Naive thymus-derived CD4-positive, alpha-beta T cell (primary cell): ENCODE results near the gene TLE5. TPM values are rescaled to one million over a fixed set of nuclear protein-coding genes. Genes with fewer than 3 reads are reported as not detected.
A peak's percentile ranks its signal among the peaks of the same experiment; 100 is the strongest.

Source experiments
- ATAC-seq: fragments of 150-1000 bp; cut with Tn5 transposase; 2 replicates; pipeline ENCODE4 v1.10.0; 2021; ENCODE audit warnings: mild to moderate bottlenecking, moderate library complexity
- CTCF ChIA-PET: fragments of 350-600 bp; sonication (Branson Sonifier 250); formaldehyde crosslinking; loops from one replicate; lab custom pipeline; 2021; ENCODE audit warnings: antibody characterized with exemption; lab: Charles Lee
- POLR2A ChIA-PET: fragments of 350-600 bp; sonication (Branson Sonifier 250); formaldehyde crosslinking; loops from one replicate; lab custom pipeline; 2021; ENCODE audit warnings: antibody characterized with exemption, inconsistent platforms; lab: Charles Lee
- DNase-seq, 9 donors: peaks; one replicate each; pipeline versions ENCODE4 v3.0.0 to v3.0.0-alpha.2; 2020 to 2022; ENCODE audit warnings: mixed read lengths in 1 of 9
- H3K27ac ChIP-seq: one replicate; pipeline ENCODE4 v1.7.0; 2013; ENCODE audit warnings: mild to moderate bottlenecking, low read depth, low read length, moderate library complexity
- H3K27me3 ChIP-seq, 2 donors: one replicate each; pipeline ENCODE4 v1.7.0; 2013; ENCODE audit warnings: low read length in 2 of 2, mild to moderate bottlenecking in 2 of 2, moderate library complexity in 2 of 2; ENCODE audit not compliant: control insufficient read depth in 2 of 2, insufficient read depth in 2 of 2
- H3K36me3 ChIP-seq, 3 experiments: 1 replicate in 2 of 3; 2 replicates in 1 of 3; pipeline ENCODE4 v1.7.0; 2013; ENCODE audit warnings: low read length in 3 of 3, mild to moderate bottlenecking in 3 of 3, moderate library complexity in 1 of 3; ENCODE audit not compliant: insufficient read depth in 3 of 3, control insufficient read depth in 2 of 3
- H3K4me1 ChIP-seq, 2 donors: one replicate each; pipeline ENCODE4 v1.7.0; 2013; ENCODE audit warnings: low read length in 2 of 2, mild to moderate bottlenecking in 2 of 2, moderate library complexity in 1 of 2; ENCODE audit not compliant: control insufficient read depth in 2 of 2, insufficient read depth in 2 of 2
- H3K4me3 ChIP-seq: 2 replicates; pipeline ENCODE4 v1.7.0; 2013; ENCODE audit warnings: mild to moderate bottlenecking, low read length
- H3K9me3 ChIP-seq, 3 experiments: 1 replicate in 2 of 3; 2 replicates in 1 of 3; pipeline ENCODE4 v1.7.0; 2013; ENCODE audit warnings: low read length in 3 of 3; ENCODE audit not compliant: control insufficient read depth in 2 of 3
- H3K27ac Mint-ChIP-seq, 9 donors: one replicate each; pipeline ENCODE4 v1.8.0; 2020 to 2022; ENCODE audit warnings: mixed read lengths in 9 of 9, mild to moderate bottlenecking in 8 of 9, moderate library complexity in 5 of 9, inconsistent platforms in 2 of 9
- H3K27me3 Mint-ChIP-seq, 5 donors: one replicate each; pipeline ENCODE4 v1.8.0; 2021 to 2022; ENCODE audit warnings: mixed read lengths in 5 of 5, mild to moderate bottlenecking in 1 of 5
- H3K36me3 Mint-ChIP-seq, 5 donors: one replicate each; pipeline ENCODE4 v1.8.0; 2020 to 2022; ENCODE audit warnings: mixed read lengths in 5 of 5, mild to moderate bottlenecking in 3 of 5, inconsistent platforms in 1 of 5
- H3K4me1 Mint-ChIP-seq, 7 donors: one replicate each; pipeline ENCODE4 v1.8.0; 2020 to 2022; ENCODE audit warnings: mixed read lengths in 7 of 7, mild to moderate bottlenecking in 3 of 7, inconsistent platforms in 1 of 7
- H3K4me3 Mint-ChIP-seq, 10 donors: one replicate each; pipeline ENCODE4 v1.8.0; 2020 to 2022; ENCODE audit warnings: mild to moderate bottlenecking in 10 of 10, mixed read lengths in 10 of 10, moderate library complexity in 6 of 10, inconsistent platforms in 2 of 10
- H3K9me3 Mint-ChIP-seq, 11 donors: one replicate each; pipeline ENCODE4 v1.8.0; 2020 to 2022; ENCODE audit warnings: mixed read lengths in 11 of 11, mild to moderate bottlenecking in 4 of 11, inconsistent platforms in 1 of 11, moderate library complexity in 1 of 11
- intact Hi-C, 2 donors: fragments of 100-400 bp; cut with micrococcal nuclease; formaldehyde crosslinking; loops; one replicate each; pipeline ENCODE4 v1.15.1; 2023
- polyA plus RNA-seq, 2 donors: library from polyadenylated mRNA; unstranded; fragments of 300-500 nt; fragmentation: Illumina TruSeq; gene quantifications; one replicate each; pipeline ENCODE4 v1.2.3, GENCODE V29; 2021
- total RNA-seq, 6 experiments: library from RNA in 5 of 6; stranded (reverse) in 5 of 6; gene quantifications; 1 replicate in 5 of 6; 2 replicates in 1 of 6; pipeline ENCODE4 v1.2.3 and lab custom pipeline; 2021 to 2026

TLE5 gene
- total and polyA plus RNA-seq, 7 experiments from 2014 or later, result 643 to 1,102 (median 755) TPM

DNA sequence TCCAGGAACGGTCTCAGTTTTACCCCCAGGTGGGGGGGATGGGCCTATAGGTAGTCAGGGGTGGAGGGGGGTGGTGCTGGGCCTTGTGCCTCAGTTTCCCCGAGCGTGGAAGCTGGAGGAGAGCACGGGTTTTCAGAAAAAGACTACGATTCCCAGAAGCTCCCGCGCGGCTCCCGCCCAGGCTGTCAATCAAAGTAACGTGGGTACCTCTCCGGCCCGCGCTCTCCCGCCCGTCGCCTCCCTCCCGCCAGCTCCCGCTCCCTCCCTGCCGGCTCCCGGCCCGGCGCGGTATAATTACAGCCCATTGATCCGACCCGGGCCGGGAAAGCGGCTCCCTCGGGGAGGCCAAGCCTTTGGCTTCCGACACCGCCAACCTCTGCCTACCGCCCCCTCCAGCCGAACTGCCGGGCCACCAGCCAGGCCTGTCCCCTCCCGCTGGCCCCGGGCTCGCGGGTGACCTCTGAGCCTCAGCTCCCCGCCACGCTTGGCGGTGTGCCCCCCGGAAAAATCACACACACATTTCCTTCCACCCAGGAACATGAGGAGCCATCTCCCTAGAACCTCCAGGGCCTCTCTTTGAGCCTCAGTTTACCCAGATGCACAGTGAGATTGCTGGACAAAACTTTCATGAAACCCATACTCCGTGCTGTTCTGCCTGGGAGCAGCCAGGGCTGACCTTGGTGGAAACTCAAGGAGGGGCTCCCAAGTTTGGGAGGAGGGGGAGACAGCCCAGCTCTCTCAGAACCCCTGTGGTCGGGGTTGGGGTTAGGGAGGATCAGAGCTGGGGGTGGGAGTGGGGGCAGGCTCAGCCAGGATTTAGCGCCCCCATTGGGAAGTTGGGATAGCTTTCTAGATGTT lies 25.9 kb downstream of the TLE5 start:
- peaks cover 0 to 5% (median 0%) of the 10 kb centered on the region in 11 donors for H3K9me3 Mint-ChIP-seq
- intact Hi-C loops, result loop anchor here (1.0 to 5.0 kb wide), 3 partner anchors 8 to 951 kb away; partner anchors contain the start of genes EEF2 (in 1 of the 2) and NCLN (in 1 of the 2)

DNA sequence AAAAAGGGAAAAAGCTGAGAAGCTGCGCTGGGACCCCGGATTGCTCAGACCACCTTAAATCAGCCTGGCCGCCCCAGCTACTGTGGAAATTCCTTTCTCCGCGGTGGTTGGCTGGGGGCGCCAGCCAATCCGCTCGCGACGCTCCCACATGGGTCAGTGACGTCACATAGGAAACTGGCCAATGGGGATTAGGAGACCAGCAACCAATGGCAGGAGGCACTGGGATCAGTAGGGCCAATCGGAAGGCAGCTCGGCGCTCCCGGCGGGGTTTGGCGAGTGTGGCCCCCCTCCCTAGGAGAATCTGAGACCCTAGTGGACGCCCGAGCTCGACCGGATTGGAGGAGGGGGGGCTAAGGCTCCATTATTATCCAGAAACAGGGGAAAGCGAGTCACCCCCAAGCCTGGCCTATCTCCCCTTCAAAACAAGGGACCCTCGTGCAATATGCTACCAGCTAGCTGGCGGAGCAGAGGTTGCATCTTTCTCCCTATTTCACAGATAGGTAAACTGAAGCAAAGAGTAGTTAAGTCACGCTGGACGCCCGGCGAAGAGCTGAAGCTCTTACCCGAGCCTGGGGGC lies 26.7 kb downstream of the TLE5 start:
- H3K27ac ChIP-seq, result peak overlapping the region; percentile 76
- H3K27ac Mint-ChIP-seq, result peak overlapping the region; percentile 92 to 99 (median 98)
- intact Hi-C loops, result loop anchor here (1.0 to 5.0 kb wide), 13 partner anchors 7 to 952 kb away; partner anchors contain the start of genes NCLN (in 2 of the 2), TLE6 (in 2 of the 2), EEF2 (in 1 of the 2) and FZR1 (in 1 of the 2)
- H3K36me3 ChIP-seq, result no peaks in the 10 kb centered on the region
- H3K27me3 Mint-ChIP-seq, result peaks cover 0 to 41% (median 0%) of the 10 kb centered on the region in 5 donors
- H3K4me3 Mint-ChIP-seq, result peak overlapping the region; percentile 88 to 97 (median 94)
- H3K27me3 ChIP-seq, result no peaks in the 10 kb centered on the region
- POLR2A ChIA-PET, result interaction anchor here (0.5 to 9.9 kb wide), 20 partner anchors 8 to 1594 kb away, joined by 3 to 359 read pairs (median 5); partner anchors contain the start of genes TLE5 and TLE6
- CTCF ChIA-PET, result interaction anchor here (0.6 to 2.7 kb wide), 9 partner anchors 8 to 95 kb away, joined by 3 to 18 read pairs (median 5); partner anchors contain the start of gene TLE5
- DNase-seq, result peak; percentile 77 to 97 (median 95)
- H3K36me3 Mint-ChIP-seq, result no peaks in the 10 kb centered on the region
- peaks cover 21 to 44% (median 31%) of the 10 kb centered on the region in 7 donors for H3K4me1 Mint-ChIP-seq
- H3K4me1 ChIP-seq, result peaks cover 11 to 16% of the 10 kb centered on the region in 2 donors
- ATAC-seq, result peak; percentile 95
- peak overlapping the region; percentile 95 for H3K4me3 ChIP-seq
- peaks cover 0 to 5% (median 0%) of the 10 kb centered on the region in 11 donors for H3K9me3 Mint-ChIP-seq
- no peaks in the 10 kb centered on the region for H3K9me3 ChIP-seq

More for the DNA sequence above, 25.9 kb downstream of the TLE5 start:
- CTCF ChIA-PET, result interaction anchor here (0.6 to 2.7 kb wide), 9 partner anchors 9 to 96 kb away, joined by 3 to 18 read pairs (median 5); partner anchors contain the start of gene TLE5
- Histone ChIP-seq H3K27me3 (no peaks in the 10 kb centered on the region), H3K4me3 (peak overlapping the region; percentile 95), H3K36me3 (no peaks in the 10 kb centered on the region), H3K27ac (peak overlapping the region; percentile 76), H3K4me1 (peaks cover 11 to 16% of the 10 kb centered on the region in 2 donors), H3K9me3 (no peaks in the 10 kb centered on the region)
- Mint-ChIP-seq H3K4me3 (peak overlapping the region; percentile 88 to 97 (median 94)), H3K27me3 (peaks cover 0 to 35% (median 0%) of the 10 kb centered on the region in 5 donors), H3K27ac (peak overlapping the region; percentile 92 to 99 (median 98)), H3K4me1 (peaks cover 21 to 40% (median 27%) of the 10 kb centered on the region in 7 donors), H3K36me3 (no peaks in the 10 kb centered on the region)
- DNase-seq (peak; percentile 66 to 87 (median 82)), ATAC-seq (peak; percentile 64)
- POLR2A ChIA-PET, result interaction anchor here (0.5 to 9.9 kb wide), 19 partner anchors 9 to 1594 kb away, joined by 3 to 359 read pairs (median 5); partner anchors contain the start of genes TLE5 and TLE6

DNA sequence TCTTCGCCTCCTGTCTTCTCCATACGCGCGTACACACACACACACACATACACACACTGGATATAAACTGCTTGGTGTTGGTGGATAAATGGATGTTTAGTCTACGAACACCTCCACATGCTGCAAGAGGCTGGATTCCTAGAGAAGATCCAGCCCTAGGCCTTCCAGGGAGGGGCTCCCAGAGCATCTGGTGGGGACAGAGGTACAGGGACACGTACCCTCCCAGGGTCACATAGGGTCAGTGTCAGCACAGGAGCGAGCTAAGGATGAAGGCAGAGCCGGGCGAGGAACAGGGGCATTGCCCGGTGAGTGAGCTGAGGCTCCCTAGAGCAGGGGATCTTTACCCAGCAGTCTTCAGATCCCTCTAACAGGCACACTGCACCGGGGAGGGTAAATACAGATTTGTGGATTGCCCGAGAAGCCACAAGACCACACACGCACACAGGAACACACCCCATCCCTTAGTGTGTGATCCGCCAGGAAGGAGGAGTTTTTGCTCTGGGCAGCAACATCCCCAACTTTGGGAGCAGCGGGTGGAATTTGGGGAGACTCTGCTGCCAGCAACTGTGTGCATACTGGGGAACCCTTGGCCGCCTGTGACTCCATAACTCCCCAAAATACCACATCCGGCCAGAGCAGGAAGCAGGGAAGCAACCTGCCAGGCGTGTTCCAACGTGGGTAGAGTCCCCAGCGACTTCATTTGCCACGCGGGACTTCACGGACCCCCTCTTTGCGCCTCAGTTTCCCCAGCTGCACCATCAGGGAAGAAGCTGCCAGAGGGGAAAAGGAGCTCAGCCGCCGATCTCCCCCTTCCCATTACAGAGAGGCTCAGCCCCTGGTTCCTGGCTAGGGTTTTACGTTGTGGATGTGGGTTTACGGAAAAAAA lies 27.4 kb downstream of the TLE5 start:
- H3K36me3 ChIP-seq, result no peaks in the 10 kb centered on the region
- H3K4me3 ChIP-seq, result peak overlapping the region; percentile 95
- ATAC-seq (no peak), DNase-seq (peak in 5 of 9 donors; percentile 18 to 57 (median 44))
- peak overlapping the region; percentile 76 for H3K27ac ChIP-seq
- H3K4me1 ChIP-seq, result peaks cover 11 to 16% of the 10 kb centered on the region in 2 donors
- Mint-ChIP-seq H3K9me3 (peaks cover 0 to 5% (median 0%) of the 10 kb centered on the region in 11 donors), H3K4me3 (peak overlapping the region; percentile 88 to 97 (median 94)), H3K36me3 (no peaks in the 10 kb centered on the region), H3K27me3 (peaks cover 0 to 49% (median 0%) of the 10 kb centered on the region in 5 donors), H3K4me1 (peaks cover 27 to 50% (median 31%) of the 10 kb centered on the region in 7 donors), H3K27ac (peak overlapping the region; percentile 92 to 99 (median 98))
- no peaks in the 10 kb centered on the region for H3K9me3 ChIP-seq
- H3K27me3 ChIP-seq, result no peaks in the 10 kb centered on the region
- intact Hi-C loops, result loop anchor here (1.0 to 5.0 kb wide), 12 partner anchors 12 to 952 kb away; partner anchors contain the start of genes NCLN (in 2 of the 2), TLE6 (in 2 of the 2), EEF2 (in 1 of the 2) and FZR1 (in 1 of the 2)
- CTCF ChIA-PET, result interaction anchor here (0.8 to 2.7 kb wide), 8 partner anchors 8 to 84 kb away, joined by 3 to 18 read pairs (median 6); partner anchors contain the start of gene TLE5
- POLR2A ChIA-PET, result interaction anchor here (0.8 to 9.9 kb wide), 11 partner anchors 9 to 150 kb away, joined by 3 to 359 read pairs (median 6); partner anchors contain the start of genes TLE5 and TLE6

DNA sequence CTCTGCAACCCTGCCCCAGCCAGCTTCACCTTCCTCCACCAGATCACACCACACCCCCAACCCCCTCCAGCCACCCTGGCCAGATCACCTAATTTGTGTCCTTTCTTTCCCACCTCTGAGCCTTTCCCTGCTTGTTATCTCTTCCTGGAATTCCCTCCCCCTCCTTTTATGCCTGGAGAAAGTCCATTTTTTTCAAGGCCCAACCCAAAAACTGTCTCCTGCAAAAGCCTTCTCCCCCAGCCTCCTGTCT lies 28.0 kb downstream of the TLE5 start:
- peaks cover 0 to 54% (median 0%) of the 10 kb centered on the region in 5 donors for H3K27me3 Mint-ChIP-seq
- Histone ChIP-seq H3K27ac (peak overlapping the region; percentile 76), H3K4me3 (no peak overlapping the region), H3K36me3 (no peaks in the 10 kb centered on the region), H3K4me1 (peaks cover 14 to 16% of the 10 kb centered on the region in 2 donors), H3K27me3 (no peaks in the 10 kb centered on the region), H3K9me3 (no peaks in the 10 kb centered on the region)
- peak overlapping the region in 9 of 10 donors; percentile 44 to 97 (median 91) for H3K4me3 Mint-ChIP-seq
- peaks cover 27 to 49% (median 35%) of the 10 kb centered on the region in 7 donors for H3K4me1 Mint-ChIP-seq
- H3K27ac Mint-ChIP-seq, result peak overlapping the region in 5 of 9 donors; percentile 13 to 96 (median 95)
- no peak for ATAC-seq
- H3K9me3 Mint-ChIP-seq, result peaks cover 0 to 5% (median 0%) of the 10 kb centered on the region in 11 donors
- ChIA-PET POLR2A (interaction anchor here (4.7 to 9.9 kb wide), 2 partner anchors 12 to 23 kb away, joined by 43 to 359 read pairs; partner anchors contain the start of gene TLE5), CTCF (no interaction called here)
- no peaks in the 10 kb centered on the region for H3K36me3 Mint-ChIP-seq
- no peak for DNase-seq
- intact Hi-C loops, result loop anchor here (2.0 kb wide), 3 partner anchors 18 to 60 kb away; partner anchors contain the start of genes GNA11 (in 1 of the 2) and TLE6 (in 1 of the 2)

DNA sequence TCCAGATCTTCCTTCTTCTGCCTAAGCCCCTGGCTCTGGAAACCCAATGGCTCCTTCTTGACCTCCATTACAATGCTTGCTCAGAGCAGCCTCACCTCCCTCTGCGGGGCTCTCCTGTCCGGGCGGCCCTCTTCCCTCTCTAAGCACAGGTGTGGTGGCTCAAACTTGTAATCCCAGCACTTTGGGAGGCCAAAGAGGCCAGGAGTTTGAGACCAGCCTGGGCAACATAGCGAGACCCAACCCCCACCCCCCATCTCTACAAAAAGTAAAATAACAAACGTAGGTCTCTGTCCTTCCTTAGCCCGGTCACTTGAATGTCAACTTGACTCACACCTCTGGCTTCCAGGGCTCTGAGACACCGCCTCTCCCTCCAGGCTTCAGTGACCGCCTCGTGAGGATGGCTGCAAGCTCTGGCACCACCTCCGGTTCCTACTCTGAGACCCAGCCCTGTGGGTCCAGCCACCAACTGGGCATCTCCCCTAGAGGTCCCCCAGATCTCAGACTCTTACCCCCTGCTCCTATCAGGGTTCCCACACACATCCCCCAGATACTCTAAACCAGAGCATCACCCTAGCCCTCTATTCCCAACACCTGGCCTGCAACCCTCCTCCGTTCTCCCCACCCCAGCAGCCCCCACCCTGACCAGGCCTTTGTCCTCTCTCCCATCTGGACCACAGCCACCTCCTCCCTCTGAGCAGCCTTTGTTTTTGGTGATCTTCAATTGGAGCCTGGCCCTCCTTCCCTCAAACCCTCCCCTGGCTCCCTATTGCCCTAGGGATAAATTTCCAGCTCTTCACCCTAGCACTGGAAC lies 28.5 kb downstream of the TLE5 start:
- Histone ChIP-seq H3K9me3 (no peaks in the 10 kb centered on the region), H3K4me1 (peaks cover 14 to 16% of the 10 kb centered on the region in 2 donors), H3K36me3 (no peaks in the 10 kb centered on the region), H3K27ac (no peak overlapping the region), H3K4me3 (no peak overlapping the region), H3K27me3 (no peaks in the 10 kb centered on the region)
- DNase-seq (no peak), ATAC-seq (no peak)
- CTCF ChIA-PET, result no interaction called here
- intact Hi-C loops, result loop anchor here (2.0 kb wide), 3 partner anchors 19 to 61 kb away; partner anchors contain the start of genes GNA11 (in 1 of the 2) and TLE6 (in 1 of the 2)
- Mint-ChIP-seq H3K4me1 (peaks cover 27 to 47% (median 35%) of the 10 kb centered on the region in 7 donors), H3K9me3 (peaks cover 0 to 5% (median 0%) of the 10 kb centered on the region in 11 donors), H3K27ac (peak overlapping the region in 5 of 9 donors; percentile 13 to 96 (median 95)), H3K36me3 (no peaks in the 10 kb centered on the region), H3K27me3 (peaks cover 0 to 54% (median 0%) of the 10 kb centered on the region in 5 donors), H3K4me3 (peak overlapping the region in 9 of 10 donors; percentile 23 to 94 (median 78))
- POLR2A ChIA-PET, result interaction anchor here (4.7 to 9.9 kb wide), 2 partner anchors 13 to 23 kb away, joined by 43 to 359 read pairs; partner anchors contain the start of gene TLE5
